Measurements from ENCODE around the gene RAD51B. TPM values are rescaled to one million over a fixed set of nuclear protein-coding genes. Genes with fewer than 3 reads are reported as not detected.

The RAD51B gene
- total RNA-seq, 2 experiments from 2014 or later = 27.4 to 31.6 TPM

DNA sequence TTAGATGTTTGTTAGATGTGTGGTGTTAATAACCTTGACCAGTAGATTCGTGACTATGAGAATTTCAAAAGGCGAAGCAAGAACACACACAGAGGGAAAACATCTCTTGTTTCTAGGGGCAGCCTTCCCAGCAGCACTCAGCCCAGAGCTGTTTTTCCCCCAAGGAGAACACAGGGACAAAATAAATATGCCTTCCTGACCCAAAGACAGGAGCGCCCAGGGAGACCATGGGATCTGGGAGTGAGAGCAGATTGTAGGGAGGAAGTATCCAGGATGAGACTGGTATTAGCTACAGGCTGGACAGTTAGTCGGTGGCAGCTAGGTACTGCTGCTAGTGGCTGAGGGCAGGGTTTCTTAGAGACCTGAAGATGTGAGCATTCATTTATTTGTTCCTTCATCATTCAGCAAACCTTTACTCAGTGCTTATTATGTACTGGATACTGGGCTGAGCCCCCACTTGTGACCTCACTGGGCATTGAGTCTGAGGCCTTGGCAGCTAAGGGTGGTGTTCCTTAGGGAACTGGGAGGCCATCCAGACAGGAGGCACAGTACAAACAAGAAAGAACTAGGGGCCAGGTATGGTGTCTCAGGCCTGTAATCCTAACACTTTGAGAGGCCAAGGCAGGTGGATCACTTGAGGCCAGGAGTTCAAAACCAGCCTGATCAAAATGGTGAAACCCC is 503.5 kb downstream of the RAD51B start:
- H3K4me1 Mint-ChIP-seq = peaks cover 8% of the 10 kb centered on the region
- H3K27me3 Mint-ChIP-seq = no peaks in the 10 kb centered on the region
- no peak for DNase-seq
- peaks cover 4% of the 10 kb centered on the region for H3K36me3 Mint-ChIP-seq
- no peak overlapping the region for H3K4me3 Mint-ChIP-seq
- H3K27ac Mint-ChIP-seq = no peak overlapping the region
- no peaks in the 10 kb centered on the region for H3K9me3 Mint-ChIP-seq

DNA sequence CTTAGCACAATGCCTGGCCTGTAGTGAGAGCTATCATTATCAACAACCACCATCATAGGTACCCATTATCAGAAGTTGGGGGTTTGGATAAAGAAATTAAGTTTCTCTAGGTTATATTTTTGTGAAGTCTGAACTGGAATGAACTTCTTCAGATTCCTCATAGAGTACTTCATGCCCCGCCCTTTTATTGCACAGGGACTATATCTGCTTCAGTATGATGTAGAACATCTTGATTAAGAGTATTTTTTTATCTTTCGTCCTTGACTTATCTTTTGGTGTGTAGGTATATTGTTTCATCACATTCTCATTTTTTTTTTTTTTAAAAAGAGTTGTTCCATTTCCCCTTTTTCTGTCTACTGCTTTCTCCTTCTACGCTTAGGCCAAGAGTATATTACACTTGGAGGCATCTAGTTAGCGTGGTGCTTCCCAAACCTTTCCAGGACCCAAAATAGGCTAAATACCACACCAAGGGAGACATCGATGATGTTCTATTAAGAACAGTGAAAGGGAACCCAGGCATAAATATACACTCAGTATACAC is 505.8 kb downstream of the RAD51B start:
- H3K4me1 Mint-ChIP-seq = peaks cover 8% of the 10 kb centered on the region
- H3K27me3 Mint-ChIP-seq = no peaks in the 10 kb centered on the region
- peaks cover 2% of the 10 kb centered on the region for H3K36me3 Mint-ChIP-seq
- H3K27ac Mint-ChIP-seq = no peak overlapping the region
- H3K4me3 Mint-ChIP-seq = no peak overlapping the region
- no peak for DNase-seq
- no peaks in the 10 kb centered on the region for H3K9me3 Mint-ChIP-seq

DNA sequence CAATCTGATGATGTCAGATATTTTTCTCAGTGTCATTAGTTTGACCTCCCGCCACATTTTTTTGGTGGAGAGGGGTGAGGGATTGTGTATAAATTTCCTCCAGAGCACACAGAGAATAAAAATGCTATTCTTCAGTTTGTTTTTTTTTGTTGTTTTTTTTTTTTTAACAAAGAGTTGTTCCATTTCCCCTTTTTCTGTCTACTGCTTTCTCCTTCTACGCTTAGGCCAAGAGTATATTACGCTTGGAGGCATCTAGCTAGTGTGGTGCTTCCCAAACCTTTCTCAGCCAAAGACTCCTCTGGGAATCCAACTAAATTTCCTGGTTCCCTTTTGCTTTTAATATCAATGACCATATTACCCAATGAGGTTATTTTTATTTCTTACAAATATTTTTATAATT is 507.7 kb downstream of the RAD51B start:
- DNase-seq = no peak
- H3K27me3 Mint-ChIP-seq = no peaks in the 10 kb centered on the region
- H3K4me3 Mint-ChIP-seq = no peak overlapping the region
- H3K4me1 Mint-ChIP-seq = peaks cover 4% of the 10 kb centered on the region
- no peak overlapping the region for H3K27ac Mint-ChIP-seq
- peaks cover 2% of the 10 kb centered on the region for H3K36me3 Mint-ChIP-seq
- H3K9me3 Mint-ChIP-seq = no peaks in the 10 kb centered on the region

DNA sequence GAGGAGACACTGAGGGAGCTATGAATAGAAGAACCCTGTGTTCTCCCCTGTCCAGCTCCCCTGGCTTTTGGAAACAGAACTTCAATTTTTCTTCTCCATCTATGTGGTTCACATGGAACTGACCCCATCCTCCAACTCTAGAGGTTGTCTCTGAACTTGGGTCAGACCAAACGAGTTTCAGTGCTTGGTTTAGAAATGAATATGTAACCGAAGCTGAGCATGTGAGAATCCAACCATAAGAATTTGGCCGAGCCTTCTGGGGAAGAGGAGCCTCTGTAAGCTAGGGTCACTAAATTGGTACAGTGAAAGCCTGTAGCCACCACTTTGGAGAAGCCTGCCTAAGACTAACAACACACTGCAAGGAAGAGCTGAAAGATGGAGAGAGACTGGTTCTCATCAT is 508.9 kb downstream of the RAD51B start:
- Mint-ChIP-seq H3K27me3 (no peaks in the 10 kb centered on the region), H3K4me3 (no peak overlapping the region), H3K36me3 (peaks cover 2% of the 10 kb centered on the region), H3K9me3 (no peaks in the 10 kb centered on the region), H3K4me1 (peaks cover 6% of the 10 kb centered on the region), H3K27ac (peak overlapping the region; percentile 26)
- no peak for DNase-seq

DNA sequence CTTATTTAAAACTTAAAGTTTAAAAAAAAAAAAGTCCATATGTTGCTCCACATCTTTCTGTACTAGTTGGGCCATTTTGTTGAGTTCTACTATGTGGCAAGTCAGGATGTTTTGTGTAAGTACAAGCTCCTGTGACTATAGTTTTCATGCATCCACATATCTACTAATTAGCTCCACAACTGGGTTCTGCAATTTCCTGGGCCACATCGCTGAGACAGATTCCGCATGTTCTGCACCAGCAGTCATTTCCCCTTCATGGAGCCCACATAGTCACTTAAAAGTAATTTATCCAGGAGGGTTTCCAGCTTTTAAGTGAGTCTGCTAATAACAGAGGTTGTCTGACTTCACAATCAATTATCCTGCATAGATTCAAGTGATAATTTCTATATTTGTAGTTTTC is 511.8 kb downstream of the RAD51B start:
- Mint-ChIP-seq H3K27me3 (no peaks in the 10 kb centered on the region), H3K9me3 (no peaks in the 10 kb centered on the region), H3K27ac (no peak overlapping the region), H3K4me3 (no peak overlapping the region), H3K4me1 (peaks cover 9% of the 10 kb centered on the region), H3K36me3 (no peaks in the 10 kb centered on the region)
- DNase-seq = no peak

DNA sequence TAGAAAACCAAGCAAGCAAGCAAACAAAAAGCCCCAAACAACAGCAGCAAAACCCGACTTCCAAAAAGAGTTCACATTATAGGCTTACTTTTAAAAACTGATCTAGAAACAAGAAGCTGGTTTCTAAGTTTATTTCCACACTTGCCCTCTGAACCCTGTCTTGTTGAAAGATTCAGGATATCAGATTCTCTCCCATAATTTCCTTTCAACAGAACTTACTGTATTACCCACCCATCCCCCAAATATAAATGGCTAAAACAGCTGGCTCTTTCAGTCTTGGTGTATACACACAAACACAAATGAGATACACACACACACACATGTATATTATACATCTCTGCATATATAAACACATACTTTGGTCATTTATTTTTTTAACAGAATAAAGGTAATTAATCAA is 512.4 kb downstream of the RAD51B start:
- no peak overlapping the region for H3K4me3 Mint-ChIP-seq
- no peaks in the 10 kb centered on the region for H3K27me3 Mint-ChIP-seq
- H3K4me1 Mint-ChIP-seq = peaks cover 12% of the 10 kb centered on the region
- no peaks in the 10 kb centered on the region for H3K9me3 Mint-ChIP-seq
- H3K27ac Mint-ChIP-seq = no peak overlapping the region
- DNase-seq = no peak
- no peaks in the 10 kb centered on the region for H3K36me3 Mint-ChIP-seq

DNA sequence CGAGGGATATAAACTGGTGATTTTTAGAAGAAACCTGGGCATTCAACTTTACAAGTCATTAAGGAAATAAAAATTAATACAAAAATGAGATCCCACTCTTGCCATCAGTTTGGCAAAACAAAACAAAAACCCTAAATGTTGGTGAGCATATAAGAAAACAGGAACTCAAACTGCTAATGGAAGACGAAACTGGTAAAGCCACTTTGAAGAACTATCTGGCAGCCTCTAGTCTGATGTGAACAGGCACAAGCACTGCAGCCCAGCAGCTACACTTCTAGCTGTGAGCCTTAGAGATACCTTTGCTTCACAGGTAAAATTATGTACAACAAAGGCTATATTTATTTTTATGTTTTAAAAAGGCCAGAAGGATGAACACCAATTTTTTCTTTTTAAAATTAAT is 513.7 kb downstream of the RAD51B start:
- H3K9me3 Mint-ChIP-seq = no peaks in the 10 kb centered on the region
- H3K4me3 Mint-ChIP-seq = no peak overlapping the region

DNA sequence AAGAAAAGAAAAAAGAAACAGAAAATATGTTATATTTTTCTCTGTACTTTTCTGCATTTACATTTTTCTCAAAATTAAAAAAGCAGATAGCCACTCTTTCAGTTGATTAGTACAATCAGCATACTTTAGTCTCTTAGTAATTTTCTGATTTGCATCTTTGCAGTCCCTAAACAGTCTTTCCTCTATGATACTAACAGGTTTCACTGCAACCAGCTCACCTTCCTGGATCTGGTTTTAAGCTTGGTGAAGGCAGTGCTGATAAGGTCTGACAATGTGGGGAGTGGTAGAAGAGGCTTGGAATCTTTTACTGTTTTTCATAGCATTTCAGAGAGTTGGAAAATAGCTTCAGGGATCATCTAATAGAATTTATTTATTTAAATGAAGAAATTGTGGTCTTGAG is 515.7 kb downstream of the RAD51B start:
- Mint-ChIP-seq H3K9me3 (peaks cover 2% of the 10 kb centered on the region), H3K27ac (no peak overlapping the region), H3K27me3 (no peaks in the 10 kb centered on the region), H3K4me3 (no peak overlapping the region), H3K36me3 (peaks cover 2% of the 10 kb centered on the region), H3K4me1 (peaks cover 17% of the 10 kb centered on the region)
- DNase-seq = no peak

More for the DNA sequence above, 513.7 kb downstream of the RAD51B start:
- no peak for DNase-seq
- peaks cover 1% of the 10 kb centered on the region for H3K36me3 Mint-ChIP-seq
- H3K27me3 Mint-ChIP-seq = no peaks in the 10 kb centered on the region
- no peak overlapping the region for H3K27ac Mint-ChIP-seq
- peaks cover 17% of the 10 kb centered on the region for H3K4me1 Mint-ChIP-seq

DNA sequence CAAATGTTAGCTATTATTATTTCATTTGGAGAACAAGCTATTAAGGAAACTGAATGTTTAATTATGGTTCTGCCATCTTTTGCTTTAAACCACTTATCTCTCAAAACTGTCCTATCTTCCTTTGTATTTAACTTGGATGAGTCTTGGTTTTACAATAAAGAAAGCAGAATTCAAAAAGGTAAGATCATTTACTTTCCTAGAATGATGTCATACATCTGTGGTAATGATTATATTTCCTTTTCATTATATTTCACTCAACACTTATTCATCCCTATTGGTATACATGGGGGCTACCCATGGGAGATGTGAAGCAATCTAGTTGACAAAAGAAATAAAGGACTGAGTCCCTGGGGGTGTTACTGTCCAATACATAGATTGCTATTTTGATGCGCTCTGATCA is 516.6 kb downstream of the RAD51B start:
- H3K4me3 Mint-ChIP-seq = no peak overlapping the region
- H3K4me1 Mint-ChIP-seq = peaks cover 22% of the 10 kb centered on the region
- no peak for DNase-seq
- H3K27me3 Mint-ChIP-seq = no peaks in the 10 kb centered on the region
- peaks cover 2% of the 10 kb centered on the region for H3K9me3 Mint-ChIP-seq
- H3K36me3 Mint-ChIP-seq = peaks cover 2% of the 10 kb centered on the region
- H3K27ac Mint-ChIP-seq = no peak overlapping the region

DNA sequence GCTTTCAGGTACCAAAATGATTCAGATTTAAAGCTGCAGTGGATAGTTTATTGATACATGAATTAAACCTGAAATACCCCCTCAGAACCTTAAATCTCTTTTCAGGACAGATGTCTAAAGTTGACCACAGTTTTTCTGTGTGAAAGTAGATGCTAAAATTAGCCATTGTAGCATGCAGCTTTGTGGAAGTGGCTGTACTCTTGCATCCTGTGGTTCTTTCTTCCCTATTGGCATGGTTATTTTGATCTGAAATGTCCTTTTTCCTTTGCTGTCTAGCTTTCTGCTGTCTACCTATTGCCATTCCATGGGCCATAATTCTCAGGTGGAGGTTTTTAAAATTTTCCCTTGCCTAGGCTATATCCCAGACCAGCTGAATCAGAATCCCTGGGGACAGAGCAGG is 517.7 kb downstream of the RAD51B start:
- Mint-ChIP-seq H3K9me3 (peaks cover 2% of the 10 kb centered on the region), H3K4me3 (no peak overlapping the region)
- no peak for DNase-seq

DNA sequence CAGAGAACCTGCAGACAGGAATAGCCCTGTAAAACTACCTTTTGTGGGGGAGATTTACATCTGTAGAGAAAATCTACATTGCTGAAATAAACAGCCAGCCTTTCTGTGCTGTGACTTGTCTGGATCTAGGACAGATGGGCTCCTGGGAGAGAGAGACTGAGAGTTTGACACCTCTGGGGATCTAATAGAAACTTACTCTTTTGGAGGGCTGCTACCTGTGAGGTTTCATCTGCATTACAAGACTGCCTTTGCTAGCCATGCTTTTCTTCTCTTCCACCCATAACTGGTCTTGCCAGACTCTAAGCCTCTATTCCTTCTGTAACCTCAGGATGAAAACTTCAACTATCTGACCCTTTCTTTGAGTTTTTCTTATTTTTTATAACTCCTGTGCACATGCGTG is 520.7 kb downstream of the RAD51B start:
- Mint-ChIP-seq H3K9me3 (peaks cover 6% of the 10 kb centered on the region), H3K4me3 (no peak overlapping the region), H3K27me3 (no peaks in the 10 kb centered on the region), H3K36me3 (peaks cover 8% of the 10 kb centered on the region), H3K27ac (no peak overlapping the region), H3K4me1 (peaks cover 32% of the 10 kb centered on the region)
- no peak for DNase-seq

More for the DNA sequence above, 517.7 kb downstream of the RAD51B start:
- no peak overlapping the region for H3K27ac Mint-ChIP-seq
- H3K4me1 Mint-ChIP-seq = peaks cover 31% of the 10 kb centered on the region
- H3K27me3 Mint-ChIP-seq = no peaks in the 10 kb centered on the region
- H3K36me3 Mint-ChIP-seq = peaks cover 2% of the 10 kb centered on the region

DNA sequence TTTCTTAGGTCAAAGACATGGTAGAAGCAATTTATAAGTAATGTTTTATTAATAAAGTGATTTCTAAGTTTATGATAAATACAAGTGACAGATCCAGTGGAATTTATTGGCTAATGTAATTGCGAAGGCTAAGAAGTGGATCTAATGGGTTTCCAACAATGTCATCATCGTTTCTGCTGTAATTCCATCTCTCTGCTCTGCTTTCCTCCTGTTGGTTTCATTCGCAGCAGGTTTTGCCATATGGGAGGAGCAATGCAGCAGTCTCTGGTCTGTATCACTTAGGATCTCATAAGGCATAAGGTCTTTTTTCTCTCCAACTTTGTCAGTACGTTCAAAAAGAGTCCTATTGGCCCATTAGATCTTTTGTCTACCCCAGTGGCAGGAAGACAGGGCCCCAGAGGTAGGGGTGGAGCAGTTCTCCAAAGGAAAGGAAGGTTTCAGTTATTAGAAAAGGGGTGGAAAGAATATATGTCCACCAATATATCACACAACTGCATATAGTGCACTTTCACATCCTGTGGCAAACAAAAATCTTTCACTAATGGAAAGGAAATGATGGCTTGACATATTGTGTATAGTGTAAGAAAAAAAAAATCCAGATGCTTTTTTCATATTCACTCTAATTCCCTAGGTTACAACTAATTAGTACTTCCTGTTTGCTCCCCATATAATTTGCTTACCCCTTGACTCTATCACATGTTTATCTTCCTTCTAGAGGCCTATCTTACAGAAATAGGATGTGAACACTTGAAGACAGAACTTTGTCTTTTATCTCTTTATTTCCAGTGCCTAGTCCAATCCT is 522.0 kb downstream of the RAD51B start:
- Mint-ChIP-seq H3K9me3 (peaks cover 7% of the 10 kb centered on the region), H3K27ac (peak overlapping the region; percentile 63), H3K36me3 (peaks cover 15% of the 10 kb centered on the region), H3K4me3 (no peak overlapping the region), H3K4me1 (peaks cover 27% of the 10 kb centered on the region), H3K27me3 (no peaks in the 10 kb centered on the region)
- no peak for DNase-seq

DNA sequence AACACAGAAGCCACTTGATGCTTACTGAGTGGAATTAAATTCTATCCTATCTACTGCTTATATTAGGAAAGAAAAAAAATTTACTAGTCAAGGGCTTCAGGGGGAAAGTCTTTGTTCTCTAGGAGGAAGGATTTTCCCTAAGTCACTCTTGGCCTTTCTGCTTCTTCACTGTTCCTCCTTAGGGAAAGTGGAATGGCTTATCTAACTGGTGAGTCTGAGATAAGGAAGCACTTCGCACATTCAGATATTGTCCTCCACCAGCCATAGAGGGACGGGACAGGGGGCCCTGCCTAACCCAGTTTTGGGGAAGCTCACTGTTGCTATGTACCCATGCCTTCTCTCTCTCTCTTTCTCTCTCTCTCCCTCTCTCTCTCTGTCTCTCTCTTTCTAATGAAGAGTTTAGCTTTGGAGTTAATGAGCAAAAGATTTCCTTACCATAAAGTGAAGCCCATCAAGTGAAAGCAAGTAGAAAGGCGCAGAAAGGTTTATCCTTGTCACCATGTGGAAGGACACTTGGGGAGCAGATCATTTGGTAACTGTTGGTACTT is 522.7 kb downstream of the RAD51B start:
- Mint-ChIP-seq H3K4me3 (no peak overlapping the region), H3K36me3 (peaks cover 15% of the 10 kb centered on the region), H3K27me3 (no peaks in the 10 kb centered on the region), H3K27ac (peak overlapping the region; percentile 63), H3K4me1 (peaks cover 22% of the 10 kb centered on the region), H3K9me3 (peaks cover 10% of the 10 kb centered on the region)
- no peak for DNase-seq

DNA sequence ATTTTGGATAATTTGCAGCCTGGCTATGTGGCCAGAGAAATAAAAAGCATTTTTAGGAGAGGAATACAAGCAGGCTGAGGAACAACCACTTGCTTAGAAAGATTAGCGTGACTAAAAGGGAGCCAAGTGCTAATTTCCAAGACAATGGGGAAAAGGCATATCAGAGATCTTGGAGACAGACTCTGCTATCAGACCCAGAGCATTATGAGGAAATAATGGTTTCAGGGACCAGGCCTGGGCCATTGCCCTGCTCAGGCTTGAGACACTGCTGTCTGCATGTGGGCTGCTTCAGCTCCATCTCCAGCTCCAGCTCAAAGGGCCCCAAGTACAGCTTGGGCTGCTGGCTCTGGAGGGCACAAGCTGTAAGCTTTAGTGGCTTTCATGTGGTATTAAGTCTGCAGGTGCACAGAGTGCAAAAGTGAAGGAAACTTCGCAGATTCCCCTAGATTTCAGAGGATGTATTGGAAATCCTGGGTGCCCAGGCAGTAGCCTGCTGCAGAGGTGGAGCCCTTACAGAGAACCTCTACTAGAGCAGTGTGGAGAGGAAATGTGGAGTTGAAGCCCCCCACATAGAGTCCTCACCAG is 524.0 kb downstream of the RAD51B start:
- H3K4me3 Mint-ChIP-seq = no peak overlapping the region
- H3K4me1 Mint-ChIP-seq = peaks cover 20% of the 10 kb centered on the region
- H3K36me3 Mint-ChIP-seq = peaks cover 13% of the 10 kb centered on the region
- no peak for DNase-seq
- H3K27ac Mint-ChIP-seq = no peak overlapping the region
- H3K27me3 Mint-ChIP-seq = no peaks in the 10 kb centered on the region
- H3K9me3 Mint-ChIP-seq = peaks cover 10% of the 10 kb centered on the region

DNA sequence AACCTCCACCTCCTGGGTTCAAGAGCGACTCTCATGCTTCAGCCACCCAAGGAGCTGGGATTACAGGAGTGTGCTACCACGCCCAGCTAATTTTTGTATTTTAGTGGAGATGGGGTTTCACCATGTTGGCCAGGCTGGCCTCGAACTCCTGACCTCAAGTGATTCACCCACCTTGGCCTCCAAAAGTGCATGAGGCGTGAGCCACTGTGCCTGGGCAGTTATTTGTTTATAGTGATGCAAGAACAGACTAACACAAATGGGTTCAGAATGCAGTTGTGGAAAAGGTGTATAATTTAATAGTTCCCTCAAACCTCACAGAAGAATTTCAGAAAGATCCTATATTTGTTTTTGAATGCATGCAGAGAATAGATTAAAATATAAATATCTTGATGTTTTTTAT is 526.2 kb downstream of the RAD51B start:
- Mint-ChIP-seq H3K9me3 (peaks cover 8% of the 10 kb centered on the region), H3K4me1 (peaks cover 19% of the 10 kb centered on the region), H3K27ac (no peak overlapping the region), H3K4me3 (no peak overlapping the region), H3K27me3 (no peaks in the 10 kb centered on the region), H3K36me3 (peaks cover 13% of the 10 kb centered on the region)
- no peak for DNase-seq
